Activated T-cell treated with anti-CD3 and anti-CD28 coated beads for 24 hours (primary cell): ENCODE results near the gene ZNF467.

ENCODE experiments used
- DNase-seq: peaks from one replicate; pipeline ENCODE4 v3.0.0-alpha.2; 2020; ENCODE audit warnings: low read depth

The ZNF467 gene

DNA sequence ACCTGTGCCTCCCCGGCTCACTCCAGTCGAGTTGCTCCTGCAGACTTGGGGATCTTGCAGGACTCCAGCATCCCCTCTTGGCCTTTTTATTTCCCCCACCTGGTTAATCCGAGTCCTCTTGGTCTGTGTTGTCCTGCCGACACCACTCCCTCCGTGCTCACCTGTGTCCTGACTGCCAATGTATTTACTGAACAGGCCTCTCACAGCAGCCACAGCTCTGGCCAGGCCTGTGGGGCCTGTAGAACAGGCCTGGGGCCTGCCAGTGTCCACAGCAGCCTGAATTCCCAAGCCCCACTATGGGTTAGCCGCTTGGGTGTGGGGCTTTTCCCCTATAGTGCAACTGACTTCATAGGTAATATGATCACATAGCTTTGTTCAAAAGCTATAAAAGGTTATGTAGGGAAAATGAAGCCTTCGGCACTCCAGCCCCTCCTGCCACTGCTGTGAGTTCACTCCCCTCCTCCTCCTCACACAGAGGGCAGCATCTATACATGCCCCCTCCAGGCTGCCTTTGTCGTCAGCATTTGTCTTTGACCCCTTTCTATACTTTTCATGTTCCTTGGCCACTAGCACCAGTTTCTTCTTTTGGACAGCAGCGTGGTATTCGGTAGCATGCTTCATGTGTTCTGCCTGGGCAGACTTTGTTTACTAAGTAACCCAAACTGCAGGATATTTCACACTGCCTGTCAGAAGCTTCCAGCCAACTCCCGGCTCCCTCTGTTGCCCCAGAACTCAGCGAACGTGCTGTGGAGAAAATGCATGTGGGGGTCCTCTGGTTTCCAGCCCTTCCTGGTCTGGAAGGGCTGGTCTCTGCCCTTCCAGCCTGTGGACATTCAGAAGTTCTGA lies 46.1 kb downstream of the ZNF467 start:
- no peak for DNase-seq

DNA sequence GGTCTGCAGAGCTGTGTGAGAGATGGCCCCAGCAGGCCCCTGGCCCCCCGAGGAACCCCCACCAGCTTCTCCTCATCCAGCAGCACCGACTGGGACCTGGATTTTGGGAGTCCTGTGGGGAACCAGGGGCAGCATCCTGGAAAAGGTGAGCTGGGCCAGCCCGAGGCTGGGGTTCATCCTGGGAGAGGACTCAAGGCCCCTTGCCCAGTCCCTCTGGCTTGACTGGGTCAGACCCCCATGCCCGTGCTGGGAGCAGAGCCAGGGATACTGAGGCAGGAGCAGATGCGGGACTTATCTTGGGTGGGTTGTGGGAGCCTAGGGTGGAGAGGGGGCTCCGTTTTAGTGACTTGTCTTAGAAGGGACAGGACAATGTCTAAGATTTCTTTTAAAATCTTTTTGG lies 47.5 kb downstream of the ZNF467 start:
- no peak for DNase-seq

DNA sequence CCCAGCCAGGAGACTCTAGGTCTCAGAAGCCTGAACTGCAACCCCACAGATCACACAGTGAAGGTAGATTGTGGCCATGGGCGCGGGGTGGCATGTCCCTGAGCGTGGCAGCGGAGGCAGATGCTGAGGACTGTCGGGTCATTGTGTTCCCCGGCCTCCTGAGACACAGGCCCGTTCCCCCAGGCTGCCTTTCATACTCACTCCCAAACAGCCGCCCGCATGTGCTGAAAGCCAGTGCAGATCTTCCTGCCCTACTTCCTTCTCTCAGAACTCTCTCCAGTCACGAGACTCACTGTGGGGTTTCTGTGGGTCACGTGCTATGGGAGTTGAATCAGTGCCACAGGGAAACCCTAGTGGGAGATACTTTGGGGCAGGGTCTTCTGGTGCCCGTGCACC lies 48.0 kb downstream of the ZNF467 start:
- DNase-seq, result no peak

DNA sequence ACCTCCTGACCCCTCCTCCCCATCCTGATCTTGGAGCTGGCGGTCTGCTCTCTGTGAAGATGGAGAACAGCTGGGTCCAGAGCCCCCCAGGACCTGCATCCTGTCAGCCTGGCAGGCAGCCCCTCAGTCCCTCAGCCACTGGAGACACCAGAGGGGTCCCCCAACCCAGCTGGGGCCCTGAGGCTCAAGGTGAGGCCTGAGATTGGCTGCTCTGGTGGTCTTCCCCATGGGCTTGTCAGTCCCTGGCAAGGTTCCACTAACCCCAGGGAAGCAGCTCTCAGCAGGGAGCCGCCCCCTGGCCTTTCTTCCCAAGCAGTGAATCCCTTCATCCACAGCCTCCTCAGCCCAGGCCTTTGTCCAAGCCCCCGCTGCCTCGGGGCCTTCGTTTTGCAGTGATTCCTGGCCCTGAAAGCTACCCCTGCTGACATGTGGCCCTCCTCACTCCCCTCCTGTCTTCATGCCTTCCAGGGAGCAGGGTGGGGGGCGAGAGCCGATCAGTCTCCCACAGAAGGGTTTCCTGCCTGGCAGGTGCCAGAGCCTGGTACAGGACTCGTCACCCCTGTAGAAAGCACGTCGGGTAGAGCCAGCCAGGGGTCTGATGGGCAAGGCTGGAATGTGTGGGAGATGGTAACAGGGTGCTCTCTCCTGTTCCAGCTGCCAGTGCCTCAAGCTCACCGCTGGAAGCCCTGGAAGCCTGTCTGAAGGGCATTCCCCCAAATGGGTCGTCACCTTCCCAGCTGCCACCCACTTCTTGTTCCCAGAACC lies 48.5 kb downstream of the ZNF467 start:
- DNase-seq, result no peak

DNA sequence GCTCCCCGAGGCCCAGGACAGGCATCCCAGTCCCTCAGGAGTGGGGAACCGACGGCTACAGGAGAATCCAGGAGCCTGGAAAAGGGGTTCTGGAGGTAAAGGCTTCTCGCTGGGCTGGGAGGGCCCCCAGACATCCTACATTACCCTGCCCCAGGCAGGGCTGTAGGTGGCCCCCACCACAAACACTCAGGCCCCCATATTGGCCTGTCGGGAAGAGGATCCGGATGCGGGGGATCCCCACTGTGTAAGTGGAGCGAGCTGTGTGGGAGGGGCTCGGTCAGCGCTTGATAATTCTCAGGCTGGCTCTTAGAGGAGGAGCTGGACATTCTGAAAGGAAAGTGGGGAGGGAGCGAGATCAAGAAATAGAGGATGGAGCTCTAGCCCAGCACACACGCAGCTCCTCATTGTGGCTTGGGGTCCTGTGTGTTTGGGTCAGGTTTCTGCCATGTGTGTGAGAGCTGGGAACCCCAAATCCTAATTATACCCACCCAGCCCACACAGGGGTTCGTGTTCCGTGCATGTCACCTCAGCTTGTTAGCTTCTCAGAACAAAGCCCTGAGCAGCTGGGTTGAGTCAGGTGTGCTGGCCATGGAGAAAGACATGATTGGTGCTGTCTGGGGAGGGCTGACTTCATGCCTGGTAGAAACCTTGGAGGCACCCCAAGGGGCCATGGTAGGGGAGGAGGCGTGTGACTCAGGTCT lies 49.4 kb downstream of the ZNF467 start:
- no peak for DNase-seq

DNA sequence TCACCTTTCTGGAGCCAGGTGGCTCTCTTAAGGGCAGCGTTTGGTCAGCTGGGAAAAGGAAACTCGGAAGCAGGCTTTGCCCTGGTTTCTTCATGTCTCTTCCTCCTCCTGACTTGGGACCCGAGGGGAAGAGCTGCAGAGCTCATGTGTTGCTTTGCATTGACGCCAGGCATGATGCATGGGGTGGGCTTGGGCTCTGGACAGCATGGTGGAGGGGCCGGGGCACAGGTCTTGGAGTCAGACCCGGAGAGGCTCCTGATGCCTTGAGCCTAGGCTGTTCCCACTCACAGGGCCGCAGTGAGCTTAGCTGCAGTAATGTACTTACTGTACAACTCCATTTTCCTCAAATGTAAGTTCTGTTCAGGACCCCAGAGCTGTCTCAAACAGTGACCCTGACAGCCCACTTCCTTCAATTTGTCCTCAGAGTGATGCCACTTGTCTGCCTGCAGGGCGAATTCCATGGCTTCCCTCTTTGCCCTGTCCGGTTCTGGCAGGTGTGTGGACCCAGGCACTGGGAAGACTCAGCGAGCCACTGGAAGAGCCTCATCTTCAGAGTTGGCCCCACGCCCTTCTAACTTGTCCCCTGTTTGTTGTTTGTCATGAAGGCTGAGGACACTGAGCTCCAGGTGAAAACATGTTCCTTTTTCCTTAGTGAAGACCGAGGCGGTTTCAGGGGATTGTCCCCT lies 50.2 kb downstream of the ZNF467 start:
- DNase-seq, result no peak

DNA sequence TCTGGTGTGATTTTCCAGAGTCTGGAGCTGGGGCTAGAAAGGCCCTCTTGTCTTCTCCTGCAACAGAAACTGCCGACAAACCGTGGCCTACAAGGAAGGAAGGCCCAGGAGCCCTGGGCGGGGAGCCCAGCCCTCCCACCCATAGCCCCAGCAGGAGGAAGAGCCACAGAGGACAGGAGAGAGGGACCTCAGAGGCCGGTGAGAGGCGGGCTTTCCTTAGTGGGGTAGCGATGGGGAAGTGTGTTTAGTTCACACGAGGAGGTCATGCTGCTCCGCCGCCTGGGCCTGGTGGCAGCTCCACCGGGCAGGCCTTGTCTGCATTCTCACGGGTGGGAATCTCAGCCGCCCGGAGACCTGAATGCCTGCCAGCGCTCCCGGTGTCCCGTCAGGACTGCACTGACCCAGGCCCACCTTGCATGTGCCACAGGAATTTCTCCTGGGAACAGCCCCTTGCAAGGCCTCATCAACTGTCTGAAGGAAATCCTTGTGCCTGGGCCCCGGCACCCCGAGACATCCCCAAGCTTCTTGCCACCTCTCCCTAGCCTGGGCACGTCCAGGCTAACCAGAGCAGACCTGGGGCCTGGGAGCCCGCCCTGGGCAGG lies 50.9 kb downstream of the ZNF467 start:
- DNase-seq, result no peak

DNA sequence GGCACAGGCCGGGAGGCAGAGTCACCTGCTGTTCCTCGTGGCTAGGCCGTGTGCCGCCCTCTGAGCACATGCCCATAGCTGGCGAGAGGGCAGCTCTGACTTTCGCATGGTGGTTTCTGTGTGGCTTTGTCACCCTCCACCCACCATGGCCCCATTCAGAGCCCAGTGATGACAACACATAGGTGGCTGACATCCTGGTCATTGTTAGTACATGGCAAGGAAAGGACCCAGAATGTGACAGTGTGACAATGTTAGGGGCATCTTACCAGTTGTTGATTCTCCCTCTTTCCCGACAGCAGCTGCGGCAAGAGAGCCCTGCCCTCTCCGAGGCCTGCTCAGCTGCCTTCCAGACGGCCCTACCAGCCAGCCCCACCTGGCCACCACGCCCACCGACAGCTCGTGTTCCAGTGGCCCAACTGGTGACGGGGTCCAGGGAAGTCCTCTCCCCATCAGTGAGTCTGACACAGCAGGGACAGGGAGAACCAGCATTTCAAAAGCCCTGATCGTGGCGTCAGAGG lies 52.2 kb downstream of the ZNF467 start:
- DNase-seq, result no peak

DNA sequence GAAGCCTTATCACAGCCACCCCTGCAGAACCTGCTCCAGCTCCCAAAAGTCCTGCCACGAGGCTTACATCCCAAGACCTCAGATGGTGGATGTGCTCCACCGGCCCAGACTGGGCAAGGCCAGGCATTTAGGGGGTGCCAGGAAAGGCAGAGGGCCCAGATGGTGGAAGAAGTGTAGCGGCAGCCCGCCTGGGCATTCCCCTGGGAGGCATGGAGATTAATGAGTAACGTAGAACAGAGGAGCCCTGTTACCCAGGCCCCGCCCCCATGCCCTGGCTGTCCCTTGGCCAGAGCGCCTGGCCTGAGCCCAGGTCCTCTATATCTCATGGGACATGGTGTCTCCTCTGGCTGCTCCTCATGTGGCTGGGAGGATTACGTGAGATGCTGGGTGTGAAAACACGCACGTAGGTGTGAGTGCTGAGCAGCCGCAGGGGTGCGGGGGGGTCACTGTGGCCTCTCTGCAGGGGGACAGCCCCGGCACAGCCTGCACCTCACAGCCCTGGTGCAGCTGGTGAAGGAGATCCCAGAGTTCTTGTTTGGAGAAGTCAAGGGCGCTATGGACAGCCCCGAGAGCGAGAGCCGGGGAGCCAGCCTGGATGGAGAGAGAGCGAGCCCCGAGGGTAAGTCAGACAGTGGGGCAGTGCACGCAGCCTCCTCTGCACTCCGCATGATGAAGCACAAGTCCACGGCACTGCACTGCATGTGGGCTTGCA lies 52.9 kb downstream of the ZNF467 start:
- DNase-seq, result no peak

DNA sequence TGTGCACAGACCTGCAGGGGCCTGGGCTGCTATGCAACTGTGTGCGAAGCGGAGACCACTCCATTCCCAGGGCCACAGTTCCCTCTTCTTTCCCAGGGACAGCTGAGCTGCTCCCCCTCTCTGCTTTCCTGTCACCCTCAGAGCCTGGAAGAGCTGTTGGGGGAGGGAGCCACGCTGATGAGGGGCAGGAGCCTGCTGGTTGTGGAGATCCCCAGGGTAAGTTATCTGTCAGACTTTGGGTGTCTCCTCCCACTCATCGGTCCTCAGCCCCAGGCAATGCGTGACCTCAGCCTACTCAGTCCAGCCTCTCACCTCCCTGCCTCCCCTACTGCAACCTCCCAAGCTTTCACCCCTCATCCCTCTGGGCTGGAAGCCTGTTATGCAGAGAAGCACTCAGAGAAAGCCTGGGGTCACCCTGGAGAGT lies 53.5 kb downstream of the ZNF467 start:
- no peak for DNase-seq

DNA sequence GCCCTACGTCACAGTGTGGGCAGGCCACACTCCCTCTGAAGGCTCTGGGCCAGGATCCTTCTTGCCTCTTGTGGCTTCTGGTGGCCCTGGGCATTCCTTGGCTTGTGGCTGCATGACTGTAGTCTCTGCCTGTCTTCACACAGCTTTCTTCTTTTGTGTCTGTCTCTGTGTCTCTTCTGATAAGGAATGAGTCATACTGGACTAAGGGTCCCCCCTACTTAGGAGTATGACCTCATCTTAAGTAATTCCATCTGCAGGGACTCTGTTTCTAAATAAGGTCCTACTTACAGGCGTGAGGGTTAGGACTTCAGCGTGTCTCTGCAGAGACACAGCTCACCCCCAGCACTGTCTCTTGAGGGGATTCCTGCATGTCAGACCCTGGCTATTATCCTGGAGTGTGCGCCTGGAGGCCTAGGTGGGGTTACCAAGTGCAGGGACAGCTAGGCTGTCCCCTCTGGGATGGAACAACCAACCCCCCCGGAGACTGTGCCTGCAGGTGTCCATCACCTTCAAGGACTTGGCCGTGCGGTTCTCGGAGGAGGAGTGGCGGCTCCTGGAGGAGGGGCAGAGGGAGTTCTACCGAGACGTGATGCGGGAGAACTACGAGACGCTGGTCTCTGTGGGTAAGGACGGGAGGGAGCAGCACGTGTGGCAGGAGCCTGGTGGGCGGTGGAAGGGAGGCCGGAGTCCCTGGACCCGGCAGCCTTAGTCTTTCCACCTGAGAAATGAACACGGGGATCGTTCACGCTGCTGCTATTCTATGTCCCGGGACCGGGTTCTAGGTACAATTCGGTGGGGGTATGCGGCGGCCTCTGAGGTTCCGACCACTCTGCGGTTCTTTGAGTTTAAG lies 54.1 kb downstream of the ZNF467 start:
- no peak for DNase-seq

DNA sequence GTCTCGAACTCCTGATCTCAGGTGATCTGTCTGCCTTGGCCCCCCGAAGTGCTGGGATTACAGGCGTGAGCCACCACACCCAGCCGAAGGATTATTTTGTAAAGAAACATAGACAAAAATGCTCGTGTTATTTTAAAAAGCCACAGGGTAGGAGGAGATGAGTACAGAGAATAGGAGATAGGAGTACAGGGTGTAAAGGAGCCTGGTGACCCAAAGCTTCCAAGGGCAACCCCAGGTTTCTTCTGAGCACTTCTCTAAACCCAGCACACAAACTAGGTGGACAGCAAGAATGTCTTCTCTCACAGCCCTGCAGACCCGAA lies 54.7 kb downstream of the ZNF467 start:
- DNase-seq, result no peak

DNA sequence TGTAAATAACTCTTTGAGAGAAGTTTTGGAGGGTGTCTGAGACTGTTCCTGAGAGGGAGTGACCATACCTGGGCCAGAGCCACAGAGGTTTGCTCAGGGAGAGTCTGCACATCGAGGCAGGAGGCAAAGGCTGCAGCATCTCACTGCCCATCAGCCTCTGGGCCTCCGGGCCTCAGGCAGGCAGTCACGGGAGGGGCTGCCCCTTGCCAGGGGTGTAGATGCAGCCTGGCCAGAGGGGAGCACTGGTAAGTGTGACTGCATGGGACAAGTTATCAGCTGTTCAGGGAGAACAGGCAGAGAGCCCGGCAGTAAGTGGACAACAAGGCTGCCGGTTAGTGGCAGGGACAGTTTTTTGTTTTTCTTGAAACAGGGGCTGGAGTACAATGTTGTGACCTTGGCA lies 55.9 kb downstream of the ZNF467 start:
- no peak for DNase-seq

DNA sequence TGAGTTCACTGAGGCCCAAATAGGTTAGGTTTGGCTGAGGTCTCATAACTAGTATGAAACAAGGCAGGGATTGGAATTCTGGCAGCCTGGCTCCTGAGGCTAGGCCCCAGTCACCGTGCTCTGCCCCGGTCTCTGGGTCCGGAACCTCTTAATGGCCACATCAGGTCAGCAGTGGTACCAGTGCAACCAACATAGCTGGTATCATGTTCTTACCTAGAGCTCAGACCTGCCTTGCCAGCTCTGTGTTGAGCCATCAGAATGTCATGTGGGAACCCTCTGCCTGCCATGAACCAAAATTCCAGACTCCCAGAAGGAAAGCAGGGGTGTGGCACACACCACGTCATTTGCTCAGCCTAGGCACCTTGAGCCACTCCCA lies 56.5 kb downstream of the ZNF467 start:
- DNase-seq, result no peak

DNA sequence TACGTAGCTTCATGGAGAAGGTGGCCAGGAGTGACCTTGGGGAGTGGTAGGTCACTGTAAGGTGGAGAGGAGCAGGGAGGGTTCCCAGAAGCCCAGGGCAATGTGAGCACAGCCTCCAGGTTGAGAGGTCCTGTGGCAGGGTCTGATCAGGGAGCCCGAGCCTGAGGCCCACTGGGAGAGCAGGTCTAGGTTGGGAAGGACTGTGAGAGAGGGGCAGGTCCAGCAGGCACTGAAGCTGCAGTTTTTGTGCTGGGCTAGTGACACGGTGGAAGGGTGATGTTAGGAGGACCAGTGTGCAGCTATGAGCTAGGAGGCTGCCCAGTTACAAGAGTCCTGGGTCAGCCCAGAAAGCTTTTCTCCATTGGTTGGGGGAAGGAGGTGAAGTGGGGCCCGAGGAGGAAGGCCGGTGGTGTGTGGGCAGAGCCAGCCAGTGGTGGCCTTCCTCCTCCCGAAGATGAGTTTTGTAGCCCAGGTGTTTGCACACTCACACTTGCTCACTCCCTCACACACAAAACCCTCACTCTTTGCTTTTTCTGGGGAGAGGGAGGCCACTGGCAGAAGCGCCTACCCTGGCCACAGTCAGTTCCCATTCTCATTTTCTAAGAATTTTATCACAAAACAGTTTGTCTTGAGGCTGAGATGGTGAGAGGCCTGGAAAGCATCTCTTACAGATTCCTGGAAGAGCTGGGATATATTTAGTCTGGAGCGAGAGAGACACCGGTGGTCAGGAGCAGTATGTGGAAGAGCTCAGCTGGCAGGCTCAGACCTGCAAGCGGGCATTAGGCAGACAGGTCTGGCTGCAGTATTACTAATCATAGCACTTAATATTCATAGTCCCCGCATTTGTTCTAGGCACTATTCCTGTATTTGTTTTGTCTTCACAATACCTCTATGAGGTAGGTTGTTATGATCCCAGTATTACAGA lies 57.1 kb downstream of the ZNF467 start:
- no peak for DNase-seq

DNA sequence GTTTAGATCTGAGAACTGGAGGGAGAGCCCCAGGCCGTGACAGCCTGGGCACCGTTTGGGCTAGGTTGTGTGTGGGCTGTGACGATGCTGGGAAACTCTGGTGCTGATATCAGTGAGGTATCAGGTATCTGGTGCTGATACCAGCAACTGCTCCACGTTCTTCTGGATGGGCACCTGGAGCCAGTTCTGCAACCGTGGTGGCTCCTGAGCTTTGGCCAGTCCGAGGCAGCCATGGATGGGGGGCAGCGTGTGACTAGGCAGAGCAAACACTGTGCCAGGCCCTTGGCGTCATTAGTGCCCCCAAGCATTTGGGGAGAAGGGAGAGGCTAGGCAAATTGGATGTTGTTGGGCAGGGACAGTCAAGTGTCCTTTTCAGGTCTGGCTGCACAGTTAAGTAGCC lies 57.9 kb downstream of the ZNF467 start:
- peak; percentile 14 for DNase-seq

DNA sequence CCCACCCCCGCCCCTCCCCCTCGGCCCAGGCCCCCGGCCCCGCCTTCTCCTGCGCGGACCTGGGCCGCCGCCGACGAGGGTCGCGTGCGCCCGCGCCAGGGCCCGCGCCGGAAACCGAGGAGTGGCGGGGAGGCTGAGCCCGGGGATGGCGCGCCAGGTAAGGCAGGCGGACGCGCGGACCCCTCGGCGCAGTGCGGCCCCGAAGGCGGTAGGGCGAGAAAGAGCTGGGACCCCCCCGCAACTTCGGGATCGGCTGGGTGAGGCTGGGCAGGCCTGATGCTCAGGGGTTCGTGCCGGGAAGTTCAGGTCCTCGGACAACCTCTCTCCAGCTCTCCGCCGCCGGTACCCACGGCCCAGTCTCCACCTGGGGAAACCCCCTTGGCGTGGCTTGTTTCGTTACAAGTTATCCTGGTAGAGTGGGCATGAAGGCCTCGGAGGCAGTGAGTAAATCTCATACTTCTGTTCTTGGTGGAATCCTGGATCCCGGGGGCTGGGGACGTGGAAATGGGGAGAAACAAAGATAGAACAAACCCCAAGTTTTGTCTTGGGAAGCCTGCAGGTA lies 58.4 kb downstream of the ZNF467 start:
- no peak for DNase-seq
